H9 (cell line): ENCODE results near the gene ARHGAP15. TPM values are rescaled to one million over a fixed set of nuclear protein-coding genes. Genes with fewer than 3 reads are reported as not detected.

Experiments used
- DNase-seq: peaks from one replicate; pipeline ENCODE4 v3.0.0-alpha.2; 2017
- H2AFZ ChIP-seq: one replicate; pipeline ENCODE4 v1.6.1; 2013; ENCODE audit warnings: mild to moderate bottlenecking, low read length, control low read depth, moderate library complexity
- H2AK5ac ChIP-seq: 2 replicates; pipeline ENCODE4 v1.6.1; 2013; ENCODE audit warnings: low read length, control low read depth, mixed read lengths; ENCODE audit not compliant: insufficient read length
- H2BK120ac ChIP-seq: one replicate; pipeline ENCODE4 v1.6.1; 2013; ENCODE audit warnings: low read depth, mild to moderate bottlenecking, low read length, control low read depth, inconsistent platforms; ENCODE audit not compliant: poor library complexity, severe bottlenecking
- H2BK12ac ChIP-seq: 2 replicates; pipeline ENCODE4 v1.6.1; 2013; ENCODE audit warnings: low read length, control low read depth, mixed read lengths, low read depth; ENCODE audit not compliant: insufficient read length
- H2BK15ac ChIP-seq: 2 replicates; pipeline ENCODE4 v1.6.1; 2013; ENCODE audit warnings: low read depth, low read length, control low read depth
- H2BK20ac ChIP-seq: one replicate; pipeline ENCODE4 v1.6.1; 2013; ENCODE audit warnings: low read depth, mild to moderate bottlenecking, low read length, control low read depth, inconsistent platforms; ENCODE audit not compliant: poor library complexity, severe bottlenecking
- H2BK5ac ChIP-seq: 2 replicates; pipeline ENCODE4 v1.6.1; 2013; ENCODE audit warnings: low read length, control low read depth, mixed read lengths; ENCODE audit not compliant: insufficient read length
- H3K14ac ChIP-seq: 2 replicates; pipeline ENCODE4 v1.6.1; 2013; ENCODE audit warnings: low read length, control low read depth; ENCODE audit not compliant: insufficient read depth
- H3K18ac ChIP-seq: 2 replicates; pipeline ENCODE4 v1.6.1; 2013; ENCODE audit warnings: low read depth, mild to moderate bottlenecking, mixed read lengths, low read length, control low read depth; ENCODE audit not compliant: insufficient read length
- H3K23ac ChIP-seq: 2 replicates; pipeline ENCODE4 v1.6.1; 2013; ENCODE audit warnings: low read length, control low read depth, mixed read lengths, low read depth; ENCODE audit not compliant: insufficient read length
- H3K23me2 ChIP-seq: 2 replicates; pipeline ENCODE4 v1.6.1; 2013; ENCODE audit warnings: low read depth, mild to moderate bottlenecking, mixed read lengths, low read length, control low read depth; ENCODE audit not compliant: insufficient read length, poor library complexity, severe bottlenecking
- H3K27ac ChIP-seq: 2 replicates; pipeline ENCODE4 v1.5.1; 2013; ENCODE audit warnings: low read length, control low read depth, mixed read lengths, low read depth; ENCODE audit not compliant: insufficient read length
- H3K27me3 ChIP-seq: 2 replicates; pipeline ENCODE4 v1.6.1; 2013; ENCODE audit warnings: low read length, control low read depth, inconsistent platforms; ENCODE audit not compliant: insufficient read depth
- H3K4ac ChIP-seq: 2 replicates; pipeline ENCODE4 v1.6.1; 2013; ENCODE audit warnings: low read depth, mild to moderate bottlenecking, control low read depth, inconsistent platforms, low read length, moderate library complexity
- H3K4me1 ChIP-seq: 2 replicates; pipeline ENCODE4 v1.6.1; 2013; ENCODE audit warnings: low read length, control low read depth, inconsistent platforms; ENCODE audit not compliant: insufficient read depth
- H3K4me2 ChIP-seq: 2 replicates; pipeline ENCODE4 v1.6.1; 2013; ENCODE audit warnings: low read length, control low read depth, mixed read lengths; ENCODE audit not compliant: insufficient read length, insufficient read depth
- H3K56ac ChIP-seq: 2 replicates; pipeline ENCODE4 v1.6.1; 2013; ENCODE audit warnings: low read depth, mild to moderate bottlenecking, mixed read lengths, low read length, control low read depth; ENCODE audit not compliant: insufficient read length
- H3K79me1 ChIP-seq: 2 replicates; pipeline ENCODE4 v1.6.1; 2013; ENCODE audit warnings: low read depth, mild to moderate bottlenecking, moderate library complexity, low read length, control low read depth, inconsistent platforms; ENCODE audit not compliant: insufficient read depth, poor library complexity, severe bottlenecking
- H3K79me2 ChIP-seq: 2 replicates; pipeline ENCODE4 v1.6.1; 2013; ENCODE audit warnings: low read length, control low read depth, inconsistent platforms; ENCODE audit not compliant: insufficient read depth
- H3K9ac ChIP-seq: 2 replicates; pipeline ENCODE4 v1.6.1; 2013; ENCODE audit warnings: low read length, control low read depth, mixed read lengths; ENCODE audit not compliant: insufficient read length; ENCODE audit errors: extremely low read depth
- H3K9me3 ChIP-seq: one replicate; pipeline ENCODE4 v1.6.1; 2013; ENCODE audit warnings: low read depth, low read length, inconsistent platforms; ENCODE audit not compliant: control insufficient read depth
- H3T11ph ChIP-seq: one replicate; pipeline ENCODE4 v1.6.1; 2013; ENCODE audit warnings: mild to moderate bottlenecking, low read length, control low read depth, inconsistent platforms
- H4K20me1 ChIP-seq: one replicate; pipeline ENCODE4 v1.6.1; 2013; ENCODE audit not compliant: control insufficient read depth, insufficient read length, insufficient read depth
- H4K5ac ChIP-seq: 2 replicates; pipeline ENCODE4 v1.6.1; 2013; ENCODE audit warnings: low read depth, mild to moderate bottlenecking, mixed read lengths, low read length, control low read depth; ENCODE audit not compliant: insufficient read length
- H4K8ac ChIP-seq: replicated peaks from 2 replicates; pipeline ENCODE4 v1.6.1; 2013; ENCODE audit warnings: low read length, control low read depth, mixed read lengths, low read depth; ENCODE audit not compliant: insufficient read length
- H4K91ac ChIP-seq: 2 replicates; pipeline ENCODE4 v1.6.1; 2013; ENCODE audit warnings: low read depth, mild to moderate bottlenecking, moderate library complexity, mixed read lengths, low read length, control low read depth; ENCODE audit not compliant: insufficient read length
- H3K27ac Mint-ChIP-seq, 3 experiments: 2 replicates in 2 of 3; 3 replicates in 1 of 3; pipeline ENCODE4 v1.8.0; 2020 to 2021; ENCODE audit warnings: mixed read lengths in 3 of 3, mild to moderate bottlenecking in 1 of 3, moderate library complexity in 1 of 3
- H3K27me3 Mint-ChIP-seq: 2 replicates; pipeline ENCODE4 v1.8.0; 2021; ENCODE audit warnings: low read depth, mild to moderate bottlenecking, moderate library complexity, mixed read lengths
- H3K36me3 Mint-ChIP-seq, 3 experiments: 2 replicates in 2 of 3; 3 replicates in 1 of 3; pipeline ENCODE4 v1.8.0; 2020 to 2021; ENCODE audit warnings: low read depth in 3 of 3, mixed read lengths in 3 of 3; ENCODE audit not compliant: insufficient read depth in 1 of 3
- H3K4me1 Mint-ChIP-seq, 2 experiments: 2 replicates each; pipeline ENCODE4 v1.8.0; 2020; ENCODE audit warnings: mixed read lengths in 2 of 2
- H3K4me3 Mint-ChIP-seq, 2 experiments: 2 replicates in 1 of 2; 3 replicates in 1 of 2; pipeline ENCODE4 v1.8.0; 2020 to 2021; ENCODE audit warnings: mild to moderate bottlenecking in 2 of 2, mixed read lengths in 2 of 2, moderate library complexity in 1 of 2
- H3K9me3 Mint-ChIP-seq, 2 experiments: 2 replicates in 1 of 2; 3 replicates in 1 of 2; pipeline ENCODE4 v1.8.0; 2020; ENCODE audit warnings: mild to moderate bottlenecking in 2 of 2, mixed read lengths in 2 of 2, moderate library complexity in 1 of 2
- CTCF ChIP-seq: fragments of 200-600 bp; sonication (generic); conservative IDR thresholded peaks from 3 replicates; pipeline ENCODE4 v1.8.0; 2021; ENCODE audit warnings: antibody characterized with exemption, mild to moderate bottlenecking
- WGBS: extraction: QIAGEN DNeasy Blood & Tissue Kit; methylation state at CpG from one replicate; pipeline ENCODE4 v1.1.7; 2013; ENCODE audit warnings: missing lambda C conversion rate, low lambda C conversion rate, mixed read lengths; ENCODE audit not compliant: insufficient read length; ENCODE audit errors: extremely low coverage; 5-methylcytosine and 5-hydroxymethylcytosine counted together
- total RNA-seq: library from RNA; stranded (reverse); gene quantifications from 2 replicates; pipeline ENCODE4 v1.2.1, GENCODE V29; 2021

Gene ARHGAP15
- total RNA-seq, 1 experiment from 2014 or later, result not detected

- H4K20me1 ChIP-seq, result no peaks in the 10 kb centered on the region
- H2BK12ac ChIP-seq, result no peak overlapping the region
- no peak overlapping the region for H4K91ac ChIP-seq
- H2AFZ ChIP-seq, result no peak overlapping the region
- H2BK20ac ChIP-seq, result no peak overlapping the region
- H3K4me2 ChIP-seq, result no peak overlapping the region
- no peak for DNase-seq
- H2AK5ac ChIP-seq, result no peak overlapping the region
- no peak overlapping the region for H3K18ac ChIP-seq
- H3T11ph ChIP-seq, result no peak overlapping the region
- H3K23ac ChIP-seq, result no peak overlapping the region
- H3K79me2 ChIP-seq, result no peaks in the 10 kb centered on the region
- no peak overlapping the region for H3K4me3 Mint-ChIP-seq
- H3K4me1 Mint-ChIP-seq, result peaks cover 9 to 13% of the 10 kb centered on the region in 2 experiments
- no peak for TF ChIP-seq CTCF
- H2BK5ac ChIP-seq, result no peak overlapping the region
- no peak overlapping the region for H3K27ac ChIP-seq
- H3K56ac ChIP-seq, result no peak overlapping the region
- H3K27me3 ChIP-seq, result no peaks in the 10 kb centered on the region
- no peaks in the 10 kb centered on the region for H3K79me1 ChIP-seq
- no peaks in the 10 kb centered on the region for H3K23me2 ChIP-seq
- no peaks in the 10 kb centered on the region for H3K36me3 Mint-ChIP-seq
- H3K27ac Mint-ChIP-seq, result no peak overlapping the region
- no peaks in the 10 kb centered on the region for H3K4me1 ChIP-seq
- H3K9me3 Mint-ChIP-seq, result no peaks in the 10 kb centered on the region
- no peak overlapping the region for H3K14ac ChIP-seq
- H2BK120ac ChIP-seq, result no peak overlapping the region
- H3K4ac ChIP-seq, result no peak overlapping the region
- no peak overlapping the region for H4K8ac ChIP-seq
- H3K9ac ChIP-seq, result no peak overlapping the region
- H3K9me3 ChIP-seq, result no peaks in the 10 kb centered on the region
- no peak overlapping the region for H2BK15ac ChIP-seq
- WGBS, result no CpG with 5 or more reads among the region's 3 CpGs
- H3K27me3 Mint-ChIP-seq, result no peaks in the 10 kb centered on the region
- H4K5ac ChIP-seq, result no peak overlapping the region
These were observed 23.4 kb downstream of the ARHGAP15 start for GRCh38 chr2:143152637-143153036.
